GM23338 (cell line): ENCODE data around the gene ZNRF1.

ENCODE experiments used
- CTCF ChIP-seq, 2 experiments: fragments of 200-600 bp in 1 of 2; sonication (generic) in 1 of 2; conservative IDR thresholded peaks; 2 replicates each; pipeline versions ENCODE4 v1.5.1 to v1.6.1; 2016 to 2017; ENCODE audit warnings: antibody characterized with exemption in 2 of 2, low read depth in 2 of 2, mild to moderate bottlenecking in 2 of 2, moderate library complexity in 1 of 2
- POLR2AphosphoS5 ChIP-seq: IDR thresholded peaks from 2 replicates; pipeline ENCODE4 v1.6.1; 2016; ENCODE audit warnings: antibody characterized with exemption, low read depth

- no peak; the same call in 1 of the 2 replicates for TF ChIP-seq POLR2AphosphoS5
- no peak for TF ChIP-seq CTCF (conservative IDR thresholded peaks at IDR 0.05; ENCODE audit: low read depth in 2 of 2)
Observed at GRCh38 chr16:75112734-75113491, 114.1 kb downstream of the ZNRF1 start.
